Stimulated activated CD4-positive, alpha-beta T cell treated with anti-CD3 and anti-CD28 coated beads, TNF-alpha, amount 100 ng/mL, for 48 hours (primary cell): ENCODE measurements around the gene TRAF4.
"Not testable (repeated sequence)": the region's sequence is repeated elsewhere in the genome, so short reads cannot be mapped to it uniquely, and the experiment has no call there.

Experiments
- DNase-seq, 3 donors: peaks; one replicate each; pipeline ENCODE4 v3.0.0-alpha.2; 2020; ENCODE audit warnings: low read depth in 3 of 3

Gene TRAF4

GRCh38 chr17:28729950-28730330 lies 13.9 kb upstream of the TRAF4 start:
- DNase-seq = no peak

- no peak for DNase-seq
These were observed 10.5 kb upstream of the TRAF4 start for GRCh38 chr17:28733346-28733745.

GRCh38 chr17:28734712-28735241 lies 9.0 kb upstream of the TRAF4 start:
- DNase-seq = no peak

GRCh38 chr17:28735242-28735722 lies 8.5 kb upstream of the TRAF4 start:
- no peak for DNase-seq

- DNase-seq = not testable (repeated sequence)
These were observed 7.7 kb upstream of the TRAF4 start for GRCh38 chr17:28735913-28736769.

- DNase-seq = no peak
These were observed 6.5 kb upstream of the TRAF4 start for GRCh38 chr17:28737316-28737715.

GRCh38 chr17:28737770-28738679 lies 5.8 kb upstream of the TRAF4 start:
- no peak for DNase-seq

GRCh38 chr17:28738680-28739384 lies 5.0 kb upstream of the TRAF4 start:
- DNase-seq = no peak

- no peak for DNase-seq
These were observed 3.1 kb upstream of the TRAF4 start for GRCh38 chr17:28740406-28741357.

- DNase-seq = no peak
These were observed 2.2 kb upstream of the TRAF4 start for GRCh38 chr17:28741358-28742349.

GRCh38 chr17:28744104-28744971 lies 527 bp downstream of the TRAF4 start:
- no peak for DNase-seq

GRCh38 chr17:28744972-28745785 lies 1.4 kb downstream of the TRAF4 start:
- no peak for DNase-seq

- no peak for DNase-seq
These were observed 2.1 kb downstream of the TRAF4 start for GRCh38 chr17:28745786-28746411.

- no peak for DNase-seq
These were observed 2.8 kb downstream of the TRAF4 start for GRCh38 chr17:28746611-28747050.

GRCh38 chr17:28747051-28747691 lies 3.4 kb downstream of the TRAF4 start:
- DNase-seq = no peak
